GM12875 (cell line): ENCODE measurements around the gene GCSAM.

Experiments used
- H3K4me3 ChIP-seq: one replicate; pipeline ENCODE4 v1.5.1; 2011; ENCODE audit warnings: low read depth, low read length, control low read depth
- CTCF ChIP-seq: IDR thresholded peaks from 2 replicates; pipeline ENCODE4 v1.5.1; 2011; ENCODE audit warnings: low read depth, mild to moderate bottlenecking, control low read depth, inconsistent platforms, low read length, moderate library complexity, borderline replicate concordance; ENCODE audit not compliant: insufficient read depth

The GCSAM gene

GRCh38 chr3:112130638-112130993, 2.4 kb downstream of the GCSAM start:
- no peak for TF ChIP-seq CTCF
- H3K4me3 ChIP-seq: peak overlapping the region; percentile 80

- H3K4me3 ChIP-seq: peak overlapping the region; percentile 80
- TF ChIP-seq CTCF: no peak
These were observed 3.0 kb downstream of the GCSAM start for GRCh38 chr3:112129925-112130637.

GRCh38 chr3:112128843-112129727, 4.0 kb downstream of the GCSAM start:
- no peak for TF ChIP-seq CTCF
- peak overlapping the region; percentile 80 for H3K4me3 ChIP-seq

- peak overlapping the region; percentile 26 for H3K4me3 ChIP-seq
- no peak for TF ChIP-seq CTCF
These were observed 5.2 kb downstream of the GCSAM start for GRCh38 chr3:112127522-112128494.

GRCh38 chr3:112126511-112126911, 6.5 kb downstream of the GCSAM start:
- no peak for TF ChIP-seq CTCF

GRCh38 chr3:112124907-112125607, 8.0 kb downstream of the GCSAM start:
- no peak overlapping the region for H3K4me3 ChIP-seq
- TF ChIP-seq CTCF: no peak

More at GRCh38 chr3:112126511-112126911, 6.5 kb downstream of the GCSAM start:
- no peak overlapping the region for H3K4me3 ChIP-seq
